GM19238 (cell line): ENCODE measurements around the gene SMIM32.
A peak's percentile ranks its signal among the peaks of the same experiment; 100 is the strongest.

Experiments
- DNase-seq: peaks from one replicate; pipeline ENCODE4 v3.0.0; 2011; ENCODE audit warnings: low spot score; ENCODE audit not compliant: insufficient read length

SMIM32 gene

DNA sequence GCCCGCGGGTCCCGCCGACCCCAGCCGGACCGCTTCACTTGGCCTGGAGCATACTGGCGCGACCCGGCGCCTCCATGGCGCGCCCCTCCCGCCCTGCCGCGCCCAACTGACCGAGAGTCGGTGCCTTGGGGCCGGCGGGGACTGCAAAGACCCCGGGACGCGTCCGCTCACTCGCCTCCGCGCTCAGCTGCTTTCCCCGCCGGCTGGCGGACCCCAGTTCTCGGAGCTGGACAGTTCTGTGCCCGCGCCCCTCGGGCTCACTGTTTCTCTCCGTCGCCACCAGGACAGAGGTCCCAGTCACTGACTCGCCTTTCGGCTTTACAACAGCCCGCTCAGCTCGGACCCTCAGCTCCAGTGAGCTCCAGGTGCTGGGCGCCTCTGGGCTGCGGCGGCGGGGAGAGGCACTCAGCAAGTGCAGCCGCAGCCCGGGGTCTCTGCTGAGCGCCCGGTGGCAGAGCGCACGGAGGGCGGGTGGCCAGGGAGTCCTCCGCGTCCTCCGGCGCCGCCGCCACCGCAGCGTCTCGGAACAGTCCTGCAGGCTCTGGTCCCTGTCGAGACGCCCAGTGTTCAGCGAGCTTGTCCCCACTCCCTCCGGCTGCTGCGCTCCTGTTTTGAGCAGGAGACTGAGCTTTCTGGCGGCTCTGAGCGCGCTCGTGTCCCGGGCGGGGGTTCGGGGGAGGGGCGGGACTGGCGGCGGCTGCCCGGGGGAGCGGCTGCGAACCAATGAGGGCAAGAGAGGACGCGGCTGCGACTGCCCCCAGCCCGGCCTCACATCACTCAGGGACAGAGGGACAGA is at the start of gene SMIM32:
TSS of gene SMIM32 (minus strand) at position 637 of the 796 bp plus-strand sequence. CDS start 638 bp downstream, outside the sequence.
- no peak for DNase-seq

- no peak for DNase-seq
These were observed 49.6 kb upstream of the SMIM32 start for GRCh38 chr5:136242611-136243010.

DNA sequence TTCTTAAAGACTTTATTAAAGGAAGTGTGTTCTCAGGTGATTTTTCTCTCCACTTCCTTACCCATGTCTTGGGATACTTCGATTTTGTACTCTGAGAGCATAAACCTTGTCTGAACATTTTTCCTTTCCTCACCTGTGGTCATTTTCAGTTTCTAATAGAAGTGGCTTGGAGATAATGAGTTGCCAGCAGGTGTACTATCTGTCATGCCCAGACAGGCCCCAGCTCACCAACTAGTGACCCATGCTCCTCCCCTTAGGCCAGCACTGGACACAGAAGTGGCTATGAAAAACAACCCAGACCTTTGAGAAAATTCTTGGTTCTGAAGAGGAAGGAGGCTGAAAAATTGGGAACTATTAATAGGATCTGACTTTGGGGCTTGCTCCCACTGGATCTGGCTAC is 49.2 kb upstream of the SMIM32 start:
- DNase-seq = no peak

DNA sequence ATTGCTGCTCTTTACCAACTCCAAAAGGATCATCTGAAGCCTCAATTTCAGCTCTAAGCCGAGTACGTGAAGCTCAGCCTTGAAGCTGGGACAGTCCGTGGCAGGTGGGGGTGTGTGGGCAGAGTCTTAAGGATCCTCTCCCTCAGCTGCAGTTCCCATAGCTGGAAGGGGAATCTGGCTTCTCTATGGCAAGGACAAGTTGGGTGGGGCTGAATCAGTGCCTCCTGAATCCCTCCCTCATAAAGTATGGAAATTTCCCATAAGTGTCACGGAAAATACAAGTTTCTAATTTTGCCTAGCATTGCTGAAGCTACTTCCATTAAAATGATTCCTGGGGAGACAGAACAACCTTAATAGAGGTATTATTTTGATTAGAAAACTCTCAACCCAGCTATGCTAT is 47.9 kb upstream of the SMIM32 start:
- no peak for DNase-seq

- no peak for DNase-seq
These were observed 43.6 kb upstream of the SMIM32 start for GRCh38 chr5:136236479-136237083.

GRCh38 chr5:136235321-136235720 is 42.4 kb upstream of the SMIM32 start:
- no peak for DNase-seq

DNA sequence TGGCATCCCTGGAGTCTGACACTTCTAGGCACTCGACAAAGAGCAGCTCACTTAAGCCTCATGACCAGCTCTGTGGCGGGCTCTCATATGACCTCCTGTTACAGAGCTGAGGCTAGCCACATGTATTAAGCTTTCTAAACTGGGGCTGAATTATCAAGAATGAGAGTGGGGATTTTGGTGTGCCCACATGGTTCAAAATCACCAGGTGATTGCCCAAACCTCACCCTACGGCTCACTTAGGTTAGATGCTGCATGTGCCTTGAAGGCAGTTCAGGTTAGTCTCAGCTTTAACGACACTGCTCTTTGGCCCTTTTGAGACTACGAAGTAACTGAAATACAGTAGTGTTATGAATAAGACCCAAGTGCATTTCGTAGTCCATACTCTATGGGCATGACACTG is 39.4 kb upstream of the SMIM32 start:
- DNase-seq = no peak

DNA sequence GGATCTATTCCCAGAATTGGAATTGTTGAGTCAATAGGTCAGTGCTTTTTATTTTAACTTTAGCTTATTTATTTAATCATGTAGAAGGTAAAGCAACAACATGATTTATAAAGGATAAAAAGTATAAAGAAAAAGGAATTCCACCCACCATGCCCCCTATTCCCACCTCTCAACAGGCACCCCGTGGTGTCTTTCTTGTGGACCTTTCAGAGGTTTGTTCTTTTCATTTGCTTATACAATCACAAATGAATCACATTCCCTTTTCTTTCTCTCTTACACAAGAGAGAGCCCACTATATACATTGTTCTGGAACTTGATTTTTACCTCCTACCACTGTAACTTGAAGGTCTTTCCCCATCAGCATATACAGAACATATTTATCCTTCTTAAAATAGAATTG is 37.2 kb upstream of the SMIM32 start:
- DNase-seq = no peak

GRCh38 chr5:136228136-136228757 is 35.3 kb upstream of the SMIM32 start:
- DNase-seq = no peak

DNA sequence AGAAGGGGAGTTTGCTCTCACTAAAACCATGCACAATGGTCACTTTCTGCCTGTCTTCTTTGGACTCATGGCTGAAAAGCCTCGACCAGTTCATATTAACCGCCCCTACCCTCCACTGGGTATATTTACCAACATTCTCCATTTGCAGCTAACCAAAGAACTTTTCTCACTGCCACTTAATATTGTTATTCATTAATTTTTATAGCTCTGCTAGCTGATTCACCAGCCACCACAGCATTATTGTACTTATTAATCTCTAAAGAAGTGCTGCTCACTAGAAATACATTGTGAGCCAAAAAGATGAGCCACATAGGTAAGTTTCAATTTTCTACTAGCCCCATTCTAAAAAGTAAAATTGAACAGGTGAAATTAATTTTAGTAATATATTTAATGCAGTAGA is 33.4 kb upstream of the SMIM32 start:
- DNase-seq = no peak

DNA sequence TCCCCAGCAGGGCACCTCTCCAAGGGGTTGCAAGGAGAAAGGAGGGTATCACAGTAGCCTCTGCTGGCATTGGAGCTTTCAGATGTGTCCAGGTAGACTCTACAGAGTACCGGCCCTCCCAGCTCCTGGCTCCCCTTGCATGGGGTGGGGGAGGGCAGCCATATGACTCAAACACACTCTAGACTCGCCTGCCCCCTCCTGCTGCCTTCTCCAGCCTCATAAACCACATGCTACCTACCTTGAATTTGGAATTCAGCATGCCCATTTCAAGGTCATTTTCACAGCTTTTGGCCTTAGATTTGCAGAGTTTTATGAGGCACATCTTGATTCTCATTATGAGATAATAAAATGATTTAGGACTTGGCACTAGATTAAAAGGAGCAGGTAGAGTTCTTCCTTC is 32.8 kb upstream of the SMIM32 start:
- DNase-seq = no peak

GRCh38 chr5:136222580-136223235 is 29.7 kb upstream of the SMIM32 start:
- DNase-seq = no peak

DNA sequence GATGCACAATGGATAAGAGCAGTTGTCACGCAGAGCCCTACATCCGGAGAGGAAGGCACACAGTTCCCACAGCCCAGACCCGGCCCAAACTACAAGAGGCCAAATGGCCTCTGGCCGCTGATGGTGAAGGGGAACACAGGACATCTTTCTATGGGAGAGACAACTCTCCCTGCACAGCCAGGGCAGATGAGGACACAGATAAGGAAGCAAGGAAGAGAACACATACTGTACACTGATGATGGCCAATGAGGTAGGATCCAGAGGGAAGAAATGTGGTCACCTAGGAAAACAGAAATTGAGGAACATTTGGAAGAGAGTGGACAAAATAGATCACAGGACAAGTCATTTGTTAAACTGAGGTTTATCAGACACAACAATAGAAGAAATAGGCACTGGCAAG is 28.4 kb upstream of the SMIM32 start:
- no peak for DNase-seq

GRCh38 chr5:136216230-136216629 is 23.3 kb upstream of the SMIM32 start:
- no peak for DNase-seq

GRCh38 chr5:136215812-136216211 is 22.9 kb upstream of the SMIM32 start:
- no peak for DNase-seq

DNA sequence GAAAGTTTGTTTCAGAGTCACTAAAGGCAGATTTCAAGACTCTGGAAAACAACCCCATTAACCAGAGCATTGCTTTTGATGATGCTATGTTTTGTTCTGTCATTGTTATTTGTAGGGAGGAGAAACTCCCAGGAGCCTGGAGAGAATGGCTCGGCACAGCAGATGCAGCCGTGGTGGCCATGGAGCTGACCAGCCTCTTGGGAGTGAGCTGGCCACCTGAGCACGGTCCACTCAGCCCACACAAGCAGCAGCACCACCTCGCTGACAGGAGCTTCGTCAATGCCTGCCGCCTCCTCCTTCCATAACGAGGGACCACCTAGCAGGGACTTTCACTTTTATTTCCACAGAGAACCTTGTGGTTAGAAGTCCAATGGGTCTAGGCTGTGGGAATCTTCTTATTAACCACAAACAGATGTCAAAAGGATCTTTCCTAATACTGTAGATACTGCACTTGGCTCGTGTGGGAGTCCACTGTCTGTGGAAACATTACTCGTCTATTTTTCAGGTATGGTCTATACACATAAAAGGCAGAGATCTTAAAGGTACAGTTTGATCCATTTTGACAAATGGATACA is 21.0 kb upstream of the SMIM32 start:
- no peak for DNase-seq

DNA sequence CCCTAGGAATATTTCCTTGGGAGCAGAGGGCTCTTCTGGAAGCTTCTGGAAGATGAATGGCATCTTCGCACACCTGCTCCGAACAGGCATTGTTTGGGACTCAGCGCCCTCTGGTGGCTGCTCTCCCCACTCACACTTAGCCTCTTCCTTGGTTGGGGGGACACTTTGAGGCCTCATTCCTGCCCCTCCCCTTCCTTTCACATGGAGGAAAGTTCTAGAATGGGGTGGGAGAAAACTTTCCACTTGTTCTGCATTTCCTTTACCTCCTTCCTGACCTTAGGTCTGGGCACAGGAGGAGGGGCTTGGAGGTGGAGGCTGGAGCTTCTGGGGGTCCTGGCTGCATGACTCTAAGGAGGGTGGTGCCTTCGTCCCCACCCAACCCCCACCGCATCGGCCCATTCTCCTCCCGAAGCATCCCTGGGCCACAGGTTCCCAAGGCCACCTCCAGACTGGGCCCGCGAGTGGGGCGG is 19.3 kb upstream of the SMIM32 start:
- DNase-seq = peak; percentile 62

GRCh38 chr5:136211282-136212040 is 18.5 kb upstream of the SMIM32 start:
- DNase-seq = no peak

DNA sequence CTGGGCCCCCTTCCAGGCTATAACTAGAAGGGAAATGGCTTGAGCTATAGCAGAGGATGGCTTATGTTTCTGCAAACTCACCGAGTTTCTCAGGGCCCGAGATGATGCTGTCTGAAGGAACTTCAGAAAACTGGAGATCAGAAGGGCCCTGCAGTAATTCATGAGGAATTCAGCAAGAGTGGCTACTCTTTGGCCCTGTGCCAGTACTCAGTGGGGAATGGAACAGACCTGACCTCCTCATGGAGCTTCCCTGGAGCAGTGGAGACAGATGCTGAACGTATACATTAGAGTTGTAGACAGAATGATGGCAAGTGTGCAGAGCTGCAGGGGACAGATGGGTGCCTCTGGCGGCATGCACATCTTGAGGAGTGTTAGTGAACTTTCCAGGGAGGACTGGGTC is 17.3 kb upstream of the SMIM32 start:
- no peak for DNase-seq

GRCh38 chr5:136209346-136209910 is 16.5 kb upstream of the SMIM32 start:
- DNase-seq = no peak

DNA sequence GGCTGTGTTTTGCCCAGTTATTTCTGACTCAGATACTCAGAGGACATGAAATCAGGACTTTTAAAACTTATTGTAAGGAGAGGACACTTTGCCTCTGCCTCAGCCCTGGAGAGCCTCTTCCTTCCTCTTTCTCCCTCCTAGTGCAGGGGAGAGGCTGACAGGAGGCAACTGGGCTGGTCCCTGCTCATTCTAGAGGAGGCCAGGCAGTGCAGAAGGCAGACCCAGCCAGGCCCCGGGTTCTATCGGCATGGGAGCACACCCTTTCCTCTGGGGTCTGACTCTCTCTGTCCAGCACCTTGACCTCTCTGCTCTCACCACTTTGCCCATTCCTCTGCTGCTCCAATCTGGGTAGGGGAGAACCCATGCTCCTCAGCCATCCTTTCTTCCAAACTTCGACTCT is 16.0 kb upstream of the SMIM32 start:
- DNase-seq = no peak
